GM12875 (cell line): ENCODE data around the gene WWOX.

Experiments
- H3K4me3 ChIP-seq: one replicate; pipeline ENCODE4 v1.5.1; 2011; ENCODE audit warnings: low read depth, low read length, control low read depth
- TF ChIP-seq, protein P1 (sequence below): IDR thresholded peaks from 2 replicates; pipeline ENCODE4 v1.5.1; 2011; ENCODE audit warnings: low read depth, mild to moderate bottlenecking, control low read depth, inconsistent platforms, low read length, moderate library complexity, borderline replicate concordance; ENCODE audit not compliant: insufficient read depth

Gene WWOX

DNA sequence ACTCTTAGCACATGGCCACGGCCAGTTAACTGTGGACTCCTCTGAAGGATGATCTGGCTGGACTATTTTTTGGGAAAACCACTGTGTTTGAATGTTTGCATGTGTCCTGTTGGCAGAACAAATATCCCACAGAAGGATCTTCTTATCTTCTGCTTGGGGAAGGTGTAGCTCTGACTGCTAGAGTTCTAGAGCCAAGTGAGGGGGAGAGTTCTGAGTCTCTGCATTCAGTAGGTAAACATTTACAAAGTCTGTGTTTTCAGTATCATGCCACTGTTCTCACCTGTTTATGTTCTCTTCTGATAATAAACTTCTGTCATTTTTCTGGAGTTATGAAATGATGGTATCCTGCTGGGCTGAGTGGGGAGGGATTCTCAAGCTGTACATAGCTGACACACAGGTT is 241.1 kb downstream of the WWOX start:
- H3K4me3 ChIP-seq = no peak overlapping the region
- TF ChIP-seq, protein P1, sequence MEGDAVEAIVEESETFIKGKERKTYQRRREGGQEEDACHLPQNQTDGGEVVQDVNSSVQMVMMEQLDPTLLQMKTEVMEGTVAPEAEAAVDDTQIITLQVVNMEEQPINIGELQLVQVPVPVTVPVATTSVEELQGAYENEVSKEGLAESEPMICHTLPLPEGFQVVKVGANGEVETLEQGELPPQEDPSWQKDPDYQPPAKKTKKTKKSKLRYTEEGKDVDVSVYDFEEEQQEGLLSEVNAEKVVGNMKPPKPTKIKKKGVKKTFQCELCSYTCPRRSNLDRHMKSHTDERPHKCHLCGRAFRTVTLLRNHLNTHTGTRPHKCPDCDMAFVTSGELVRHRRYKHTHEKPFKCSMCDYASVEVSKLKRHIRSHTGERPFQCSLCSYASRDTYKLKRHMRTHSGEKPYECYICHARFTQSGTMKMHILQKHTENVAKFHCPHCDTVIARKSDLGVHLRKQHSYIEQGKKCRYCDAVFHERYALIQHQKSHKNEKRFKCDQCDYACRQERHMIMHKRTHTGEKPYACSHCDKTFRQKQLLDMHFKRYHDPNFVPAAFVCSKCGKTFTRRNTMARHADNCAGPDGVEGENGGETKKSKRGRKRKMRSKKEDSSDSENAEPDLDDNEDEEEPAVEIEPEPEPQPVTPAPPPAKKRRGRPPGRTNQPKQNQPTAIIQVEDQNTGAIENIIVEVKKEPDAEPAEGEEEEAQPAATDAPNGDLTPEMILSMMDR = no peak

DNA sequence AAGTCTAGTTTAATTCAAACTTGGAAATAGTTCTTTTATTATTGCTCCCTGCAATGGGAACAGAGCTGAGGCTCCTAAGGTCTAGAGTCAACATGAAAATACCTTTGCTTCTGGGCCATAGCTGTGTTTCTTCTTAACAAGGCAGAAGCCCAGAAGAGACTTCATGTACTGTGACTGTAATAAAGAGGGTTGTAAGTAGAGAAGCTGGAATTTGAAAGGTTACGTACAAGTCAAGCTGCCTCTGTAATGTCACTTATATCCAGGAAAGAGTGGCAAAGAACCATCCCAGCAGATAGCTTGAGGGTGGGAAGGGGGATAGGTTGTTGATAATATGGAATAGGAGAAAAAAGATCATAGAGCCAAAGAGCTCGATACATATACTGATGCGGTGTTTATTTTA is 248.6 kb downstream of the WWOX start:
- TF ChIP-seq, protein P1 = no peak
- no peak overlapping the region for H3K4me3 ChIP-seq

DNA sequence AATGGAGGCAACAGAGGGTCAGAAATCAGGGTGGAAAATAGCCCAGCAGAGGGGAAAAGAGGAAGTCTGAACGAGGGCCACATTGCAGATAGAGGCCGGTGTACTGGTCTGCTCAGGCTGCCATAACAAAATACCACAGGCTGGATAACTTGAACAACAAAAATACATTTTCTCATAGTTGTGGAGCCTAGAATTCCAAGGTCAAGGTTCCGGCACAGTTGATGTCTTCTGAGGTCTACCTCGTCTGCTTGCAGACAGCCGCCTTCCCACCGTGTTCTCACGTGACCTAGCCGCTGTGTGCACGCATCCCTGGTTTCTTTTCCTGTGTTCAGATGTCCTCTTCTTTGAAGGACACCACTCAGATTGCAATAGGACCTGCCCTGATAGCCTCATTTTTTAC is 249.4 kb downstream of the WWOX start:
- TF ChIP-seq, protein P1 = no peak
- no peak overlapping the region for H3K4me3 ChIP-seq

DNA sequence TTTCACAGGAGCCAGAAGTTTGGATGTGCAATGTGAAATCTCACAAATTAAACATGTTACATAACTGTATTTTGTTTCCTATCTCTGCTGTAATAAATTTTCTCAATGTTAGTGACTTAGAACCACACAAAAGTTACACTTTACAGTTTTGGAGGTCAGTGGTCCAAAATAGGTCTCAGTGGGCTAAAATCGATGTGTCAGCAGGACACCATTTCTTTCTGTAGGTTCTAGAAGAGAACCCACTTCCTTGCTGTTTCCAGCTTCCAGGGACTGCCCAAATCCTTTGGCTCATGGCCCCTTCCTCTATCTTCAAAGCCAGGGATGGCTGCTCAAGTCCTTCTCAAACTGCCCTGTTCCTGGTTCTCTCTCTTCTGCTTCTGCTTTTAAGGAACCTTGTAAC is 252.7 kb downstream of the WWOX start:
- TF ChIP-seq, protein P1 = no peak
- no peak overlapping the region for H3K4me3 ChIP-seq

DNA sequence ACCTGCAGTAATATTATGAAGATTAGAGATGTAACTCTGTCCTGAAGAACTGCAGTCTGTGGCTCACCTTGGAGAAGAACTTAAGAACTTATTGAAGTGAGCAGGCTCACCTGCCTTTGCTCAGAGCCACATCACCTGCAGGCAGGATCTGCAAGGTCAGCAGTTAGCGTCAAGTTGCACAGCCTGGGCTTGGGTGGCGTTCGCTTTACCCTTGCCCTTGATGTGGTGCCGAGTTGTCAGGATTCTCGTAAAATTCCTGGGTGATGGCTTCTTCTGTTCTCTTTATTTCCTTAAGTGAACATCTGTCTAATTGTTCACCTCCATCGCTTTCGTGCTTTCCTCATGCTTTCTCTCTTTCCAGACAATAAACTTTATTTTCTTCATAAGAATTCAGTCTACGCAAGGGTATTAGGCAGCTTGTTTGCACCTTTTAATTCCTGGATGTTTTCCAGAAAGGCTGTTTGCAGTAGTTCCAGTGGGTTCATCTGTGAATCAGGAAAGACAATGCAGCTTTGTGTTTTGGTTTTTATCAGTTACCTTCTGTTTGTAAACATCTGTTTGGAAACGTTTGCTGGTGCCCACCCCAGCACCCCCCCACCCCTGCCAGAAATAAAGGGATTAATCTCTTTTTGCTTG is 254.3 kb downstream of the WWOX start:
- H3K4me3 ChIP-seq = no peak overlapping the region
- TF ChIP-seq, protein P1 = no peak

DNA sequence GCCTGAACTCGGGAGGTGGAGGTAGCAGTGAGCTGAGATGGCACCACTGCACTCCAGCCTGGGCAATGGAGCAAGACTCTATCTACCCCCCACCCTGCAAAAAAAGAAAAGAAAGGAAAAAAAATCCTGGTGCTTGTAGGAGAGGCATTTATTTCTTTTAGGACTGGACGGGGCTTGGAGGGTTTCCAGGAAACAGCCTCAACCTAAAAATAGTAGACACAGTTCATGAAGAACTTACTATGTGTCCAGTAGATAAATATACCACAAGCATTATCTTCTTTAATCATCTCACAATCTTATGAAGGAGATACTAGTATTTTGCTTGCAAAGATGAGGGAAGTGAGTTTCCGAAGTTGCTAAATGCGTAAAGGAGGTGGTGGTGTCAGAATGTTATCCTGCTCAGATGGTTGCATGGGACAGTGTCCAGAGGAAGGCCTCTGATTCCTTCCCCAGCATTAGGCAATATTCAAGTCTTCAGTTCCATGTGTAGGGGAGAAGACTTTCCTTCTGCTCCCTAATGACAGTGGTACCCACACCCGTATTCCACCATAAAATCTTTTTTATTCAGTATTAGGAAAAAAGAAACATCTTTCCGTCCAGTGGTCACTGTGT is 263.2 kb downstream of the WWOX start:
- TF ChIP-seq, protein P1 = no peak
- no peak overlapping the region for H3K4me3 ChIP-seq
